Measurements from ENCODE around the gene PASK.

GRCh38 chr2:241125626-241126025 is 23.6 kb downstream of the PASK start:
- no peak for TF ChIP-seq CTCF (IDR thresholded peaks at IDR 0.05)
- TF ChIP-seq REST (IDR thresholded peaks at IDR 0.05; ENCODE audit: insufficient read depth in 1 of 2, low read depth in 2 of 2, low read length in 1 of 2): no peak
